ENCODE results near the gene MTIF2.
"Not testable (repeated sequence)": the region's sequence is repeated elsewhere in the genome, so short reads cannot be mapped to it uniquely, and the experiment has no call there.

MTIF2 gene

GRCh38 chr2:55279214-55279835 lies 10.3 kb upstream of the MTIF2 start:
- not testable (repeated sequence) for H3K4me1 ChIP-seq (ENCODE audit: control insufficient read depth, insufficient read depth, low read length); H3K4me3 ChIP-seq (ENCODE audit: low read length); H3K27me3 ChIP-seq (ENCODE audit: control insufficient read depth, insufficient read depth, low read length); H3K36me3 ChIP-seq (ENCODE audit: control insufficient read depth, insufficient read depth, low read length); H3K9ac ChIP-seq (ENCODE audit: low read length); H3K27ac ChIP-seq (ENCODE audit: low read depth, low read length)

GRCh38 chr2:55277310-55277709 lies 8.3 kb upstream of the MTIF2 start:
- no peaks in the 10 kb centered on the region for H3K36me3 ChIP-seq (ENCODE audit: control insufficient read depth, insufficient read depth, low read length)
- no peak overlapping the region for H3K27ac ChIP-seq (ENCODE audit: low read depth, low read length)
- H3K4me1 ChIP-seq (ENCODE audit: control insufficient read depth, insufficient read depth, low read length), result no peaks in the 10 kb centered on the region
- H3K27me3 ChIP-seq (ENCODE audit: control insufficient read depth, insufficient read depth, low read length), result no peaks in the 10 kb centered on the region
- H3K4me3 ChIP-seq (ENCODE audit: low read length), result no peak overlapping the region
- no peak overlapping the region for H3K9ac ChIP-seq (ENCODE audit: low read length)

- H3K27me3 ChIP-seq (ENCODE audit: control insufficient read depth, insufficient read depth, low read length); H3K4me3 ChIP-seq (ENCODE audit: low read length); H3K4me1 ChIP-seq (ENCODE audit: control insufficient read depth, insufficient read depth, low read length); H3K36me3 ChIP-seq (ENCODE audit: control insufficient read depth, insufficient read depth, low read length); H3K27ac ChIP-seq (ENCODE audit: low read depth, low read length); H3K9ac ChIP-seq (ENCODE audit: low read length): not testable (repeated sequence)
Measured at GRCh38 chr2:55274346-55274745, 5.3 kb upstream of the MTIF2 start.

- H3K27ac ChIP-seq (ENCODE audit: low read depth, low read length), result peak overlapping the region; percentile 94
- peaks cover 8% of the 10 kb centered on the region for H3K36me3 ChIP-seq (ENCODE audit: control insufficient read depth, insufficient read depth, low read length)
- H3K27me3 ChIP-seq (ENCODE audit: control insufficient read depth, insufficient read depth, low read length), result no peaks in the 10 kb centered on the region
- peak overlapping the region; percentile 99 for H3K4me3 ChIP-seq (ENCODE audit: low read length)
- peak overlapping the region; percentile 2 for H3K9ac ChIP-seq (ENCODE audit: low read length)
- no peaks in the 10 kb centered on the region for H3K4me1 ChIP-seq (ENCODE audit: control insufficient read depth, insufficient read depth, low read length)
Measured at GRCh38 chr2:55269645-55269990, 587 bp upstream of the MTIF2 start.

GRCh38 chr2:55268288-55268906 lies 634 bp downstream of the MTIF2 start:
- Histone ChIP-seq H3K36me3 (ENCODE audit: control insufficient read depth, insufficient read depth, low read length) (peaks cover 19% of the 10 kb centered on the region), H3K9ac (ENCODE audit: low read length) (peak overlapping the region; percentile 95), H3K27me3 (ENCODE audit: control insufficient read depth, insufficient read depth, low read length) (no peaks in the 10 kb centered on the region), H3K27ac (ENCODE audit: low read depth, low read length) (peak overlapping the region; percentile 94), H3K4me1 (ENCODE audit: control insufficient read depth, insufficient read depth, low read length) (no peaks in the 10 kb centered on the region), H3K4me3 (ENCODE audit: low read length) (peak overlapping the region; percentile 99)

GRCh38 chr2:55259586-55259985 lies 9.4 kb downstream of the MTIF2 start:
- H3K27me3 ChIP-seq (ENCODE audit: control insufficient read depth, insufficient read depth, low read length); H3K27ac ChIP-seq (ENCODE audit: low read depth, low read length); H3K4me1 ChIP-seq (ENCODE audit: control insufficient read depth, insufficient read depth, low read length); H3K4me3 ChIP-seq (ENCODE audit: low read length); H3K9ac ChIP-seq (ENCODE audit: low read length): not testable (repeated sequence)
- H3K36me3 ChIP-seq (ENCODE audit: control insufficient read depth, insufficient read depth, low read length), result peaks cover 17% of the 10 kb centered on the region

GRCh38 chr2:55252832-55253231 lies 16.2 kb downstream of the MTIF2 start:
- H3K4me3 ChIP-seq (ENCODE audit: low read length), result no peak overlapping the region
- no peak overlapping the region for H3K27ac ChIP-seq (ENCODE audit: low read depth, low read length)
- no peak overlapping the region for H3K9ac ChIP-seq (ENCODE audit: low read length)
- no peaks in the 10 kb centered on the region for H3K4me1 ChIP-seq (ENCODE audit: control insufficient read depth, insufficient read depth, low read length)
- H3K27me3 ChIP-seq (ENCODE audit: control insufficient read depth, insufficient read depth, low read length), result no peaks in the 10 kb centered on the region
- H3K36me3 ChIP-seq (ENCODE audit: control insufficient read depth, insufficient read depth, low read length), result peaks cover 10% of the 10 kb centered on the region

GRCh38 chr2:55247025-55247424 lies 22.0 kb downstream of the MTIF2 start:
- Histone ChIP-seq H3K4me3 (ENCODE audit: low read length) (no peak overlapping the region), H3K36me3 (ENCODE audit: control insufficient read depth, insufficient read depth, low read length) (peaks cover 8% of the 10 kb centered on the region), H3K27me3 (ENCODE audit: control insufficient read depth, insufficient read depth, low read length) (no peaks in the 10 kb centered on the region), H3K4me1 (ENCODE audit: control insufficient read depth, insufficient read depth, low read length) (no peaks in the 10 kb centered on the region), H3K27ac (ENCODE audit: low read depth, low read length) (no peak overlapping the region), H3K9ac (ENCODE audit: low read length) (no peak overlapping the region)

- H3K9ac ChIP-seq (ENCODE audit: low read length), result no peak overlapping the region
- H3K27me3 ChIP-seq (ENCODE audit: control insufficient read depth, insufficient read depth, low read length), result no peaks in the 10 kb centered on the region
- H3K36me3 ChIP-seq (ENCODE audit: control insufficient read depth, insufficient read depth, low read length), result peaks cover 8% of the 10 kb centered on the region
- no peaks in the 10 kb centered on the region for H3K4me1 ChIP-seq (ENCODE audit: control insufficient read depth, insufficient read depth, low read length)
- no peak overlapping the region for H3K27ac ChIP-seq (ENCODE audit: low read depth, low read length)
- no peak overlapping the region for H3K4me3 ChIP-seq (ENCODE audit: low read length)
Measured at GRCh38 chr2:55245411-55245810, 23.6 kb downstream of the MTIF2 start.

- H3K4me1 ChIP-seq (ENCODE audit: control insufficient read depth, insufficient read depth, low read length), result no peaks in the 10 kb centered on the region
- no peaks in the 10 kb centered on the region for H3K27me3 ChIP-seq (ENCODE audit: control insufficient read depth, insufficient read depth, low read length)
- H3K9ac ChIP-seq (ENCODE audit: low read length), result no peak overlapping the region
- no peak overlapping the region for H3K27ac ChIP-seq (ENCODE audit: low read depth, low read length)
- no peak overlapping the region for H3K4me3 ChIP-seq (ENCODE audit: low read length)
- H3K36me3 ChIP-seq (ENCODE audit: control insufficient read depth, insufficient read depth, low read length), result peaks cover 4% of the 10 kb centered on the region
Measured at GRCh38 chr2:55242617-55243016, 26.4 kb downstream of the MTIF2 start.

- H3K9ac ChIP-seq (ENCODE audit: low read length); H3K36me3 ChIP-seq (ENCODE audit: control insufficient read depth, insufficient read depth, low read length); H3K27ac ChIP-seq (ENCODE audit: low read depth, low read length); H3K4me1 ChIP-seq (ENCODE audit: control insufficient read depth, insufficient read depth, low read length); H3K4me3 ChIP-seq (ENCODE audit: low read length); H3K27me3 ChIP-seq (ENCODE audit: control insufficient read depth, insufficient read depth, low read length): not testable (repeated sequence)
Measured at GRCh38 chr2:55241582-55241981, 27.4 kb downstream of the MTIF2 start.

GRCh38 chr2:55239656-55240222 lies 29.3 kb downstream of the MTIF2 start:
- H3K27me3 ChIP-seq (ENCODE audit: control insufficient read depth, insufficient read depth, low read length), result no peaks in the 10 kb centered on the region
- peaks cover 14% of the 10 kb centered on the region for H3K36me3 ChIP-seq (ENCODE audit: control insufficient read depth, insufficient read depth, low read length)
- H3K4me1 ChIP-seq (ENCODE audit: control insufficient read depth, insufficient read depth, low read length), result no peaks in the 10 kb centered on the region
- no peak overlapping the region for H3K4me3 ChIP-seq (ENCODE audit: low read length)
- no peak overlapping the region for H3K9ac ChIP-seq (ENCODE audit: low read length)
- no peak overlapping the region for H3K27ac ChIP-seq (ENCODE audit: low read depth, low read length)

GRCh38 chr2:55236992-55237543 lies 32.0 kb downstream of the MTIF2 start:
- Histone ChIP-seq H3K4me3 (ENCODE audit: low read length) (no peak overlapping the region), H3K27ac (ENCODE audit: low read depth, low read length) (no peak overlapping the region)

More at GRCh38 chr2:55236992-55237543, 32.0 kb downstream of the MTIF2 start:
- no peak overlapping the region for H3K9ac ChIP-seq (ENCODE audit: low read length)
- peaks cover 7% of the 10 kb centered on the region for H3K4me1 ChIP-seq (ENCODE audit: control insufficient read depth, insufficient read depth, low read length)
- H3K27me3 ChIP-seq (ENCODE audit: control insufficient read depth, insufficient read depth, low read length), result no peaks in the 10 kb centered on the region
- H3K36me3 ChIP-seq (ENCODE audit: control insufficient read depth, insufficient read depth, low read length), result peaks cover 17% of the 10 kb centered on the region
